Endothelial cell of umbilical vein (primary cell): ENCODE results near the gene KCTD13.

Experiments
- CTCF ChIP-seq, 2 donors: IDR thresholded peaks; 1 replicate in 1 of 2; 2 replicates in 1 of 2; pipeline ENCODE4 v1.5.1; 2011; ENCODE audit warnings: low read length in 2 of 2, mild to moderate bottlenecking in 2 of 2, moderate library complexity in 2 of 2, control low read depth in 1 of 2, inconsistent platforms in 1 of 2, low read depth in 1 of 2; ENCODE audit not compliant: insufficient read depth in 1 of 2; ENCODE audit errors: extremely low read depth in 1 of 2
- EZH2 ChIP-seq: IDR thresholded peaks from 2 replicates; pipeline ENCODE4 v1.6.1; 2012; ENCODE audit warnings: borderline replicate concordance, low read depth, mild to moderate bottlenecking, moderate library complexity, low read length, inconsistent platforms; ENCODE audit not compliant: severe bottlenecking
- MYC ChIP-seq: IDR thresholded peaks from one replicate; pipeline ENCODE4 v1.6.1; 2011; ENCODE audit warnings: mild to moderate bottlenecking, low read depth, low read length
- POLR2A ChIP-seq: IDR thresholded peaks from 2 replicates; pipeline ENCODE4 v1.6.1; 2012; ENCODE audit warnings: low read depth, mild to moderate bottlenecking, control low read depth, low read length

GRCh38 chr16:29858149-29858849 lies 67.7 kb downstream of the KCTD13 start:
- TF ChIP-seq EZH2 (no peak), POLR2A (no peak), CTCF (IDR thresholded peaks at IDR 0.05; ENCODE audit: extremely low read depth in 1 of 2, insufficient read depth in 1 of 2, low read depth in 1 of 2, low read length in 2 of 2) (no peak), MYC (no peak)
